ENCODE results near the gene ZFYVE28. TPM values are rescaled to one million over a fixed set of nuclear protein-coding genes. Genes with fewer than 3 reads are reported as not detected.

Gene ZFYVE28
- total and polyA plus RNA-seq, 2 of the 8 experiments (the other 6 are each of a cell fraction or from before 2014, with no cell fraction given): 1.7 to 4.9 TPM

- TF ChIP-seq USF2 (IDR thresholded peaks at IDR 0.05; ENCODE audit: low read length): no peak
- no peak for TF ChIP-seq EP300 (IDR thresholded peaks at IDR 0.05; ENCODE audit: borderline replicate concordance in 1 of 2, low read depth in 2 of 2, low read length in 2 of 2)
- no peak for TF ChIP-seq SP1 (IDR thresholded peaks at IDR 0.05; ENCODE audit: low read depth, low read length)
- no peak for TF ChIP-seq EZH2 (IDR thresholded peaks at IDR 0.05; ENCODE audit: low read depth, low read length, severe bottlenecking)
- TF ChIP-seq RFX5 (IDR thresholded peaks at IDR 0.05; ENCODE audit: borderline replicate concordance, low read depth, low read length): no peak
Observed at GRCh38 chr4:2289311-2289954, 129.0 kb downstream of the ZFYVE28 start (continued).

All from H1 (cell line).